GM23248 (cell line): Measurements from ENCODE around the gene ANKRD24. TPM values are rescaled to one million over a fixed set of nuclear protein-coding genes. Genes with fewer than 3 reads are reported as not detected.
"Not testable (repeated sequence)": the region's sequence is repeated elsewhere in the genome, so short reads cannot be mapped to it uniquely, and the experiment has no call there.

Experiments
- DNase-seq: peaks from one replicate; pipeline ENCODE4 v3.0.0-alpha.2; 2015
- H2AFZ ChIP-seq: fragments of 200-600 bp; sonication (generic); 2 replicates; pipeline ENCODE4 v1.6.1; 2016; ENCODE audit warnings: antibody characterized with exemption
- H3F3A ChIP-seq: fragments of 200-600 bp; sonication (generic); 2 replicates; pipeline ENCODE4 v1.6.1; 2016; ENCODE audit warnings: mild to moderate bottlenecking, antibody characterized with exemption, mixed run types; ENCODE audit not compliant: insufficient read depth
- H3K27ac ChIP-seq: fragments of 200-600 bp; sonication (generic); 2 replicates; pipeline ENCODE4 v1.5.1; 2016; ENCODE audit warnings: mild to moderate bottlenecking
- H3K27me3 ChIP-seq: fragments of 200-600 bp; sonication (generic); replicated peaks from 2 replicates; pipeline ENCODE4 v1.6.1; 2016; ENCODE audit warnings: mild to moderate bottlenecking; ENCODE audit not compliant: insufficient read depth
- H3K36me3 ChIP-seq: fragments of 200-600 bp; sonication (generic); 2 replicates; pipeline ENCODE4 v1.6.1; 2016; ENCODE audit warnings: low read depth, mild to moderate bottlenecking
- H3K4me1 ChIP-seq: fragments of 200-600 bp; sonication (generic); 2 replicates; pipeline ENCODE4 v1.6.1; 2016; ENCODE audit warnings: mild to moderate bottlenecking; ENCODE audit not compliant: insufficient read depth
- H3K4me2 ChIP-seq: fragments of 200-600 bp; sonication (generic); one replicate; pipeline ENCODE4 v1.6.1; 2016; ENCODE audit warnings: mild to moderate bottlenecking; ENCODE audit not compliant: unreplicated experiment
- H3K4me3 ChIP-seq: fragments of 200-600 bp; sonication (generic); 2 replicates; pipeline ENCODE4 v1.5.1; 2016; ENCODE audit warnings: mild to moderate bottlenecking
- H3K79me2 ChIP-seq: fragments of 200-600 bp; sonication (generic); 2 replicates; pipeline ENCODE4 v1.6.1; 2016; ENCODE audit warnings: mild to moderate bottlenecking; ENCODE audit not compliant: insufficient read depth
- H3K9ac ChIP-seq: fragments of 200-600 bp; sonication (generic); 2 replicates; pipeline ENCODE4 v1.6.1; 2016; ENCODE audit warnings: mild to moderate bottlenecking
- H3K9me2 ChIP-seq: fragments of 200-600 bp; sonication (generic); 2 replicates; pipeline ENCODE4 v1.6.1; 2016; ENCODE audit warnings: mixed run types, mild to moderate bottlenecking, moderate library complexity; ENCODE audit not compliant: insufficient read depth
- H3K9me3 ChIP-seq: fragments of 200-600 bp; sonication (generic); one replicate; pipeline ENCODE4 v1.6.1; 2017; ENCODE audit warnings: low read depth
- H4K20me1 ChIP-seq: fragments of 200-600 bp; sonication (generic); 2 replicates; pipeline ENCODE4 v1.6.0; 2016; ENCODE audit not compliant: insufficient read depth
- EZH2 ChIP-seq: fragments of 200-600 bp; sonication (generic); IDR thresholded peaks from 2 replicates; pipeline ENCODE4 v1.6.1; 2018; ENCODE audit warnings: antibody characterized with exemption, mild to moderate bottlenecking; ENCODE audit not compliant: insufficient read depth, poor library complexity, severe bottlenecking
- EZH2phosphoT487 ChIP-seq: fragments of 200-600 bp; sonication (generic); IDR thresholded peaks from 2 replicates; pipeline ENCODE4 v1.6.1; 2018; ENCODE audit warnings: antibody characterized with exemption, moderate library complexity, mild to moderate bottlenecking, low read depth; ENCODE audit not compliant: insufficient read depth
- WGBS, 2 experiments: methylation state at CpG; one replicate each; pipeline ENCODE4 v1.1.6; 2015 to 2017; ENCODE audit warnings: low lambda C conversion rate in 2 of 2, low coverage in 1 of 2; ENCODE audit errors: missing lambda C conversion rate in 2 of 2; 5-methylcytosine and 5-hydroxymethylcytosine counted together
- in situ Hi-C: fragments of 300-500 bp; cut with MboI; formaldehyde crosslinking; loops from 2 replicates; pipeline ENCODE4 v1.15.0; 2020
- polyA plus RNA-seq: library from polyadenylated mRNA; unstranded; fragments of >200 nt; fragmentation: Nextera tagmentation; extraction: Ambion mirVana; gene quantifications from 2 replicates; pipeline ENCODE4 v1.2.1, GENCODE V29; 2016
- total RNA-seq: library from RNA; depleted of rRNA; stranded (reverse); fragments of >200 nt; shearing (Covaris generic); gene quantifications from 2 replicates; pipeline ENCODE4 v1.2.3, GENCODE V29; 2014; rRNA removed

Gene ANKRD24
- total RNA-seq, result 0.54 and 3.3 TPM in 2 replicates
- 0.14 and 0.46 TPM in 2 replicates for polyA plus RNA-seq

DNA sequence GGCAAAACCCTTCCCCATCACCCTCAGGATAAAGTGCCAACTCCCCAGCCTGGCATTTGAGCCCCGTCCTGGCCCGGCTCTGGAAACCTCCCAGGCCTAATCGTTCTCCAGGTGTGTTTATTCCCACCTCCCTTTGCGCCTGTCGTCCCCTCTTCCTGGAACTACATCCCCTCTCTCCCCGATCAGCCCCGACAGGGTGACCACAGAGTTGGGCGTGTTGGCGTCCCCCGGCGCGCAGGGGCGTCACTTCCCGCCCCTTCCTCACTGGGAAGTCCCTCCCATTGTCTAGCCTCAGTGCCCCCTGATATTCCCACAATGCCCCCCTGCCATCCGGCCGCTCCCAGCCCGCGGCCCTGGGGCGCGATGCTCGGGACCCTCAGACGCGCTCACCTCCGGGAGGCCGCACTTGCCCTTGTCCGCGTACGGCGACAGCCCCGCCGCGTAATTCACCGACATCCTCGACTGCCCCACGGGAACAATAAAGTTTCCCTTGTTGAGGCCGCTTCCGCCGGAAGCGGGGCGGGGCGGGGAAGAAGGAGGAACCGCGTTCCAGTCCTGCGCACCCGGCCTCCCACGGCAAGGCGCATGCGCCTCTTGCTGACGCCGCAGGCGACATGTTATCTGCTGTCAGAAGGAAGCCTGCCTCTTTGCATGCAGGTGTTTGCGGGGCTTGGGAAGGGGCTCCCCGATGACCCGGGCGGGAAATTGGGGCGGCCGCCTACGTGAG, at the start of gene ANKRD24, which contains the start of gene SIRT6:
Gene ANKRD24 (plus strand): TSS at position 606 of the 727 bp plus-strand sequence. CDS start 3,737 bp downstream, outside the sequence.
Gene SIRT6 (minus strand): TSS at position 480 of the 727 bp plus-strand sequence. CDS start 24 bp downstream, at position 456.
- TF ChIP-seq EZH2 (no peak), EZH2phosphoT487 (no peak)
- Histone ChIP-seq H3K9ac (peak within 1 kb of the TSS; percentile 87), H3K27ac (peak within 1 kb of the TSS; percentile 57), H3K4me2 (peak within 1 kb of the TSS; percentile 92), H3K27me3 (no peaks in the 10 kb centered on the region), H4K20me1 (no peaks in the 10 kb centered on the region), H3K79me2 (peaks cover 22% of the 10 kb centered on the region), H3K4me3 (peak within 1 kb of the TSS; percentile 93), H3K9me2 (no peaks in the 10 kb centered on the region), H2AFZ (peak within 1 kb of the TSS; percentile 95), H3F3A (no peaks in the 10 kb centered on the region), H3K36me3 (no peaks in the 10 kb centered on the region), H3K9me3 (no peaks in the 10 kb centered on the region), H3K4me1 (peaks cover 7% of the 10 kb centered on the region; the same call in 1 of the 2 replicates)
- in situ Hi-C loops, result no loop called here
- peak; percentile 98 for DNase-seq
- WGBS, 2 experiments, result 0 to 1% methylated on average over 41 to 58 of the region's 58 CpGs

- no peak overlapping the region for H3K4me3 ChIP-seq
- H4K20me1 ChIP-seq, result no peaks in the 10 kb centered on the region
- peaks cover 9% of the 10 kb centered on the region for H3F3A ChIP-seq
- H3K9me3 ChIP-seq, result no peaks in the 10 kb centered on the region
- H3K79me2 ChIP-seq, result no peaks in the 10 kb centered on the region
- no peak overlapping the region for H3K9ac ChIP-seq
- no peaks in the 10 kb centered on the region for H3K9me2 ChIP-seq
- in situ Hi-C loops, result no loop called here
- WGBS, 2 experiments, result 6% methylated on average over 6 of the region's 6 CpGs
- no peaks in the 10 kb centered on the region for H3K27me3 ChIP-seq
- DNase-seq, result peak; percentile 39
- H2AFZ ChIP-seq, result no peak overlapping the region
- no peaks in the 10 kb centered on the region for H3K36me3 ChIP-seq
- H3K27ac ChIP-seq, result no peak overlapping the region
- peaks cover 14% of the 10 kb centered on the region; the same call in 1 of the 2 replicates for H3K4me1 ChIP-seq
- H3K4me2 ChIP-seq, result no peak overlapping the region
- no peak for TF ChIP-seq EZH2
- TF ChIP-seq EZH2phosphoT487, result no peak
Measured at GRCh38 chr19:4134351-4134750, 48.1 kb upstream of the ANKRD24 start.

- H3K36me3 ChIP-seq, H3K27me3 ChIP-seq, H3K4me2 ChIP-seq, H3K79me2 ChIP-seq, H3K27ac ChIP-seq, in situ Hi-C loops, H2AFZ ChIP-seq, H3K9ac ChIP-seq, H4K20me1 ChIP-seq, H3F3A ChIP-seq, H3K9me3 ChIP-seq, H3K9me2 ChIP-seq, H3K4me3 ChIP-seq: not testable (repeated sequence)
- DNase-seq, result peak; percentile 28
- peaks cover 14% of the 10 kb centered on the region; the same call in 1 of the 2 replicates for H3K4me1 ChIP-seq
- WGBS, 2 experiments, result 84 to 87% methylated on average over 9 of the region's 9 CpGs
Measured at GRCh38 chr19:4135386-4135785, 47.1 kb upstream of the ANKRD24 start.

DNA sequence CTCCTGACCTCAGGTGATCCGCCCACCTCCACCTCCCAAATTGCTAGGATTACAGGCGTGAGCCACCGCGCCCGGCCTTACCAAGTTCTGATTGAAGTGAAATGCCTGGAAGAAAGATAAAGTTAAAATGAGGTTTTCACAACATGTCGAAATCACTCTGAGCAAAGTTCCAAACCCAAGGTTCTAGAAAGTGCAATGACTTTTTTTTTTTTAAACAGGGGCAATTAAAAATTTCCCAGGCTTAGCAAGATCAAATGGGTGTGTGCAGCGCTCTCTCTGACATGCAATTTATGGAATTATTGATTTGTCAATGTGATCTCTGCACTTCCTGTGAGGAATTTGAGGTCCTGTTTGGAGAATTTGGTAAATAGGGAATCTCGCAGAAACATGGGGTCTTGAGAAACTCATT, 45.8 kb upstream of the ANKRD24 start:
- Histone ChIP-seq H3K9me2 (no peaks in the 10 kb centered on the region), H3F3A (no peaks in the 10 kb centered on the region), H3K4me3 (no peak overlapping the region), H3K9me3 (no peaks in the 10 kb centered on the region), H3K4me1 (peaks cover 3% of the 10 kb centered on the region; the same call in 1 of the 2 replicates), H3K36me3 (no peaks in the 10 kb centered on the region), H3K27me3 (no peaks in the 10 kb centered on the region), H3K9ac (no peak overlapping the region), H3K27ac (no peak overlapping the region), H3K79me2 (no peaks in the 10 kb centered on the region), H4K20me1 (no peaks in the 10 kb centered on the region), H2AFZ (no peak overlapping the region), H3K4me2 (no peak overlapping the region)
- in situ Hi-C loops, result no loop called here
- no peak for TF ChIP-seq EZH2
- TF ChIP-seq EZH2phosphoT487, result no peak
- DNase-seq, result no peak
- 88 to 95% methylated on average over 8 of the region's 8 CpGs for WGBS, 2 experiments
